ENCODE results near the gene MESP2.

MESP2 gene

GRCh38 chr15:89754361-89755154, 21.6 kb upstream of the MESP2 start:
- no peak overlapping the region for H3K4me3 ChIP-seq (ENCODE audit: low read depth, low read length)
- no peak for DNase-seq (ENCODE audit: low read depth)
- no peak for TF ChIP-seq CTCF (IDR thresholded peaks at IDR 0.05; ENCODE audit: low read depth, low read length, missing control alignments)
- in situ Hi-C loops (cut with HindIII; ENCODE audit: low sequenced_read_pairs), result no loop called here

GRCh38 chr15:89755701-89756100, 20.4 kb upstream of the MESP2 start:
- DNase-seq (ENCODE audit: low read depth), result no peak
- TF ChIP-seq CTCF (IDR thresholded peaks at IDR 0.05; ENCODE audit: low read depth, low read length, missing control alignments), result no peak
- in situ Hi-C loops (cut with HindIII; ENCODE audit: low sequenced_read_pairs), result no loop called here
- H3K4me3 ChIP-seq (ENCODE audit: low read depth, low read length), result no peak overlapping the region

GRCh38 chr15:89756897-89757296, 19.2 kb upstream of the MESP2 start:
- no peak for TF ChIP-seq CTCF (IDR thresholded peaks at IDR 0.05; ENCODE audit: low read depth, low read length, missing control alignments)
- no peak for DNase-seq (ENCODE audit: low read depth)
- in situ Hi-C loops (cut with HindIII; ENCODE audit: low sequenced_read_pairs), result no loop called here
- H3K4me3 ChIP-seq (ENCODE audit: low read depth, low read length), result no peak overlapping the region

- in situ Hi-C loops (cut with HindIII; ENCODE audit: low sequenced_read_pairs), result no loop called here
- no peak overlapping the region for H3K4me3 ChIP-seq (ENCODE audit: low read depth, low read length)
- TF ChIP-seq CTCF (IDR thresholded peaks at IDR 0.05; ENCODE audit: low read depth, low read length, missing control alignments), result no peak
- no peak for DNase-seq (ENCODE audit: low read depth)
Observed at GRCh38 chr15:89758283-89758682, 17.8 kb upstream of the MESP2 start.

GRCh38 chr15:89758981-89759380, 17.2 kb upstream of the MESP2 start:
- no peak for DNase-seq (ENCODE audit: low read depth)
- no peak overlapping the region for H3K4me3 ChIP-seq (ENCODE audit: low read depth, low read length)
- TF ChIP-seq CTCF (IDR thresholded peaks at IDR 0.05; ENCODE audit: low read depth, low read length, missing control alignments), result no peak
- in situ Hi-C loops (cut with HindIII; ENCODE audit: low sequenced_read_pairs), result no loop called here

GRCh38 chr15:89759835-89760234, 16.3 kb upstream of the MESP2 start:
- no peak overlapping the region for H3K4me3 ChIP-seq (ENCODE audit: low read depth, low read length)
- no peak for DNase-seq (ENCODE audit: low read depth)
- TF ChIP-seq CTCF (IDR thresholded peaks at IDR 0.05; ENCODE audit: low read depth, low read length, missing control alignments), result no peak
- in situ Hi-C loops (cut with HindIII; ENCODE audit: low sequenced_read_pairs), result no loop called here
